ENCODE measurements around the gene CDH4. TPM values are rescaled to one million over a fixed set of nuclear protein-coding genes. Genes with fewer than 3 reads are reported as not detected.
"Not testable (repeated sequence)": the region's sequence is repeated elsewhere in the genome, so short reads cannot be mapped to it uniquely, and the experiment has no call there.

CDH4 gene
- polyA plus RNA-seq, 4 donors: 6.1 to 8.9 (median 6.8) TPM

GRCh38 chr20:61839912-61840778 lies 588.1 kb downstream of the CDH4 start:
- no peak for DNase-seq (ENCODE audit: low read depth in 4 of 4, low spot score in 3 of 4)

- DNase-seq (ENCODE audit: low read depth in 4 of 4, low spot score in 3 of 4): no peak
Measured at GRCh38 chr20:61840779-61841455, 588.9 kb downstream of the CDH4 start.

DNA sequence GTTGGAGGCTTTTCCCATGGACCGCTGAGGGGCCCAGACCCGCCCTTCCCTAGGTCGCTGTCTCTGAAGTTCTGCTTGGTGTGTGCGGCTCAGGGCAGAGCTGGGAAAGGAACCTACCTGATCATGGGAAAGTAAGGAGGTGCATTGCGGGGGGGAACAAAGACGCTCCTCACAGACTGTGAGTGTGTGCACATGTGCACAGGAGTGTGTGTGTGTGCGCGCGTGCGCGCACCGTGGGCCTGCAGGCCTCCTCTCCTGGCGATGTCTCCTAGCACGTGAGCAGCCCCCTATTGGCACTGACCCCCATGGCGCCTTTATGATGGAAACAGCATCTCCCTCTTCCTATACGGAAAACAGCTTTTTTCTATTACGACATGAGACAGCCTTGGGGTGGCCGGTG lies 589.5 kb downstream of the CDH4 start:
- no peak for DNase-seq (ENCODE audit: low read depth in 4 of 4, low spot score in 3 of 4)

GRCh38 chr20:61841966-61842365 lies 589.9 kb downstream of the CDH4 start:
- DNase-seq (ENCODE audit: low read depth in 4 of 4, low spot score in 3 of 4): no peak

DNA sequence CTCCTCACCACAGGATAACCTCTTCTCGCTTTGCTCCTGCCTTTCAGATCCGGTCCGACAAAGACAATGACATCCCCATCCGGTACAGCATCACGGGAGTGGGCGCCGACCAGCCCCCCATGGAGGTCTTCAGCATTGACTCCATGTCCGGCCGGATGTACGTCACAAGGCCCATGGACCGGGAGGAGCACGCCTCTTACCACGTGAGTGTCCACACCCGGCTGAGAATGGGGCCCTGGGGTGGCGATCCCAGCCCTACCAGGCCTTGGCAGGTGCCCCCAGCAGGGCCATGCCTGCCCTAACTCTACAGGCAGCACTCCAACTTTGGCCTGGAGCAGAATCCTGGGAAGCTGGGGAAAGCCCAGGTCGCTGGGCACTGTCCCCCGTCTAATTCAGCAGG lies 592.6 kb downstream of the CDH4 start:
- no peak for DNase-seq (ENCODE audit: low read depth in 4 of 4, low spot score in 3 of 4)

- DNase-seq (ENCODE audit: low read depth in 4 of 4, low spot score in 3 of 4): no peak
Measured at GRCh38 chr20:61845233-61845671, 593.2 kb downstream of the CDH4 start.

DNA sequence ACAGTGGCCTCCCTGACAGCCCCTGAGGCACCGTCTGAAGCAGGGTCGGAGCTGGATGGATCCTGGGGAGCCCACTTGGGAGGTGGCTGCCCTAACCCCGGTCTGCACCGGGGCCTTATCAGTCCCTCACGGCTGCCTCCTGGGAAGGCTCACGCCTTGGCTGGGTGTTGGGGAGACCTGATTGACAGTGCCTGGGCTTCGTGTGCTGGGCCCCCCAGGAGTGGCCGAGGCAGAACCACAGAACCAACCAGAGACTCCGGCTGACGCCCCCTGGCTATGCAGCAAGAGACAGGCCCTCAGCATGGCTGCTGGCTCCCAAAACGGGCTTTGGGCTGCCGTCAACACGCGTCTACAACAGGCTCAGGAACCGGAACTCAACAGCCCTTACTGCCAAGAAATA lies 594.0 kb downstream of the CDH4 start:
- DNase-seq (ENCODE audit: low read depth in 4 of 4, low spot score in 3 of 4): no peak

- no peak for DNase-seq (ENCODE audit: low read depth in 4 of 4, low spot score in 3 of 4)
Measured at GRCh38 chr20:61846741-61847419, 594.8 kb downstream of the CDH4 start.

DNA sequence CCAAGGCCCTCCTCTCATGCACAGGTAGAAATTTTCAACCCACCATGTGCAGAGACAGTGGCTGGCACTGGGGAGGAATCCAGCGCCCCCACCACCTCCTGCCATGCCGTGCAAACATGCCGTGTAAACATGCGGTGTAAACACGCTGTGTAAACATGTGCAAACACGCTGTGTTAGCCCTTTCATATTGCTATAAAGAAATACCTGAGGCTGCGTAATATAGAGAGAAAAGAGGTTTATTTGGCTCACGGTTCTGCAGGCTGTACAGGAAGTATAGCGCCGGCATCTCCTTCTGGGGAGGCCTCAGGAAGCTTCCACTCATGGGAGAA lies 595.3 kb downstream of the CDH4 start:
- no peak for DNase-seq (ENCODE audit: low read depth in 4 of 4, low spot score in 3 of 4)

- no peak for DNase-seq (ENCODE audit: low read depth in 4 of 4, low spot score in 3 of 4)
Measured at GRCh38 chr20:61847986-61848385, 595.9 kb downstream of the CDH4 start.

DNA sequence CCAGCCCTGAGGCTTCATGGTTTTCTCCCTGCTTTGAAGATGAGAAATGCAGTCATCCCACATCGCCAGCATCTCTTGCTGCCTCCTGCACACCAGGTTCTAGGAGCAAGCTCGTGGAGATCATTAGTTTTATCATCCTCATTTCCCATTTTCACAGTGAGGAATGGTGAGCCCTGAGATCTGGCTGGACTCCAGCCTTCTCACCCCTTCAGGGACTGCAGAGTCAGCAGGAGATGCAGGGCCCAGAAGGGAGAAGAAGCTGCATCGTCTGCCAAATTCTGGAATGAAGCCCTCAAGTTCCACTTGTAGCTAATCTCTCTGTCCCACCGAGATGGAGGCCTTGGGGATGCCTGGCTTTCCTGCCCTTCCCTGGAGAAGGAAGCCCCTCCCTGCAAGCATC lies 596.8 kb downstream of the CDH4 start:
- no peak for DNase-seq (ENCODE audit: low read depth in 4 of 4, low spot score in 3 of 4)

- no peak for DNase-seq (ENCODE audit: low read depth in 4 of 4, low spot score in 3 of 4)
Measured at GRCh38 chr20:61849376-61849775, 597.3 kb downstream of the CDH4 start.

DNA sequence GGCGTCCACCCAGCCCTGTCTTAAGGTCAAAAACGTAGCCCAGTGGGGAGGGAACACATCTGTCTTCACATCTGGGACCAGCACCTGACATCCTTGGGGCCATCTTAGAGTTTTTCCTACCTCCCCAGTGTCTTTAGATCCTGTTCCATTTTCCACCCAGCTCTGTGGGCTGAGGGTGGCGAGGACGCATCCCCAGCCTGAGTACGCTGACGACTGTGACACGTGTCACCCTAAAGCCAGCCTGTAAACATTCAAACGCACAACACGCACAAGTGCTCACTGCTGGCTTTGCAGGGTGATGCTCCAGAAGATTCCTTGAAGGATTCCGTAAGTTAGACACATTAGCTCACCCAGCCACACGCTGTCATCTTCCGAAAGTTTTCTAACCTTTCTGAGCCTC lies 597.8 kb downstream of the CDH4 start:
- no peak for DNase-seq (ENCODE audit: low read depth in 4 of 4, low spot score in 3 of 4)

GRCh38 chr20:61850457-61850856 lies 598.4 kb downstream of the CDH4 start:
- no peak for DNase-seq (ENCODE audit: low read depth in 4 of 4, low spot score in 3 of 4)

DNA sequence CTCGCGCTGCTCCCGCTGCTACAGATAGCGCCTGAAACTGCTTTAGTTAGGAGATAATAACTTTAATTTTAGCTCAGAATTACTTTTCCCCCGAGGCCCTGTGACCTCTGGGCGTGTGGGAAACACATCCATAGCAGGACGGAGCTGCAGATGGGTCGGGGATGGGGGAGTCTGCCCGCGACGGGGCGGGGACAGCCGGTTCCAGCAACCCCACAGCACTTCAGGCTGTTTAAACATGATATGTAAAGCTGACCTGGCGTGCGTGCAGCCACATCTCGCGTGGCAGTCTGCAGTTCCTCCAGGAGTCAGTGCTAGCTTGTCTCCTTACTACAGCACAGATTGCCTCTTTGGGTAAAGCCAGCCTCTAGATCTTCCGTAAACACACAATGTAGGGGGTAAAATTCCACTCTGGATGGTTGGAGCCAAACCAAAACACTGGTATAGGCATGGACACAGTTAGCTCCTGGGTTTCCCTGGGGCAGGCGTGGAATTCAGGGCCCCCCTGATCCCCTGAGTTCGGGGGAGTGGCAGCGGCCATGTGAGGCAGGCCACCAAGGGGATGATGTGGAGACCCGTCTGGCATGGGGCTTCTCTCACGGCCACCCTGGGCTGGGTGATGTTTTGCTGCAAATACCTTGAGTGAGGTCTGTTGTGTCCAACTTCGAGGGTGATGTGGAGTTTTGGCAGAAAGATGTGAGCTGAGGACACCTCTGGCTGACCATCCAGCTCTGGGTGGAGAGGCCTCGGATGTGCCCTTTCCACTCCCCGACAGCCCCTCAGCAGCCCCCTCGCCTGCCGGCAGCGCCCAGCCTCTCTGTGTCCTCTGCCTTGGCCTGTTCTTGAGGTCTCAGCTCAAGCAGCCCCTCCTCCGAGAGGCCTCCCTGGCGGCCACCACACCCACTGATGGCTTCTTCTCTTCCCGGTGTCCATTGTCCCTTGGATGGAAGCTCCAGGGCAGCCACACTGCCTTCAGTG lies 599.2 kb downstream of the CDH4 start:
- no peak for DNase-seq (ENCODE audit: low read depth in 4 of 4, low spot score in 3 of 4)

- DNase-seq (ENCODE audit: low read depth in 4 of 4, low spot score in 3 of 4): no peak
Measured at GRCh38 chr20:61852268-61853072, 600.4 kb downstream of the CDH4 start.

DNA sequence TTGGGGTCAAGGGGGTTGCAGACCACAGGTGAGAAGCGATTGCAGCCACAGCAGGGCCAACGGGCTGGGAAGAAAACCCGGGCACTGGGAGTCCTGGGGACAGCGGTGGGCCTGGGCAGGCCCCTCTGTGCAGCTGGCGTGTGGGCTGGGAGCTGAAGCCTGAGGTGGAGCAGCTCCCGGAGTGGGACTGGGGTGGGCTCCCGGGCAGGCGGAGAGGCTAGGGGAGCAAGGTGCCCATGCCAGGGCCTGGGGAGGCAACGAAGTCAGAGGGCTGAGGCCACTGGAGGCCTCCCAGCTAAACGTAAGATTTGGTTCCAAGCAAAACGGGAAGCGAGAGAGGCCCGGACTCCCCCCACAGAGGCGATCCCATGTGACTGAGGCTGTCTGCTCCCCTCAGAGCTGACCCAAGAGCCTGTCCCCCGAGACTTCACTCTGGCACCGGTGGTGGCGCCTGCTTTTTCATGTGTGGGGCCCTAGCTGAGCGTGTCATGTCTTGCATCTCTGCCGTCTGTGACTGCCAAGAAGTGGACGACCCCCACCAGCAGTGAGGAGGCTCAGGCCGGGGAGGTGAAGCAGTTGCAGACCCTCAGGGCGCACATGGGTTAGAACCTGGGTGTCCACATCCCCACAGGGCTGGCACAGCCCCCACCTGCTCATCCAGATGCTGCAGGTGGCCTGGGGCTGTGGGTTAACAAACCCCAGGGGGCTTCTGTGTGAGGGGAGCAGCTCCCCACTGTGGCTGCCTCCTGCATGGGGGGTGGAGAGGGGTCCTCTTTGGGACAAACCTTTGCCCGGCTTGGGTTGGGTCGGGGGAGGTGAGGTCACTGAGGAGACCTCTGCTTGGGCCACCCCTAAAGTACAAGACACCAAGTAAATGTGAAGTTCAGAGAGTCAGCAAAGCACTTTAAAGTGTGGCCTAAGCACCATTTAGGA lies 601.3 kb downstream of the CDH4 start:
- no peak for DNase-seq (ENCODE audit: low read depth in 4 of 4, low spot score in 3 of 4)

DNA sequence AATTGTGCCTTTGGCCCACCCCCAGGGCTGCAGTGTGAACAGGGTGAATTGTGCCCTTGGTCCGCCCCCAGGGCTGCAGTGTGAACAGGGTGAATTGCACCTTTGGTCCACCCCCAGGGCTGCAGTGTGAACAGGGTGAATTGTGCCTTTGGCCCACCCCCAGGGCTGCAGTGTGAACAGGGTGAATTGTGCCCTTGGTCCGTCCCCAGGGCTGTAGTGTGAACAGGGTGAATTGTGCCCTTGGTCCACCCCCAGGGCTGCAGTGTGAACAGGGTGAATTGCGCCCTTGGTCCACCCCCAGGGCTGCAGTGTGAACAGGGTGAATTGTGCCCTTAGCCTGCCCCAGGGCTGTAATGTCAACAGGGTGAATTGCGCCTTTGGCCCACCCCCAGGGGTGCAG lies 602.5 kb downstream of the CDH4 start:
- not testable (repeated sequence) for DNase-seq (ENCODE audit: low read depth in 4 of 4, low spot score in 3 of 4)

- no peak for DNase-seq (ENCODE audit: low read depth in 4 of 4, low spot score in 3 of 4)
Measured at GRCh38 chr20:61855286-61855685, 603.2 kb downstream of the CDH4 start.
